Stimulated activated CD4-positive, alpha-beta T cell treated with anti-CD3 and anti-CD28 coated beads, TNF-alpha, amount 100 ng/mL, for 24 hours (primary cell): ENCODE results near the gene ZDHHC7.
A peak's percentile ranks its signal among the peaks of the same experiment; 100 is the strongest.

Experiments used
- DNase-seq, 3 experiments: peaks; one replicate each; pipeline ENCODE4 v3.0.0-alpha.2; 2020; ENCODE audit warnings: low read depth in 3 of 3

Gene ZDHHC7

GRCh38 chr16:84965428-84966415, 45.6 kb downstream of the ZDHHC7 start:
- no peak for DNase-seq

GRCh38 chr16:84964386-84965128, 46.8 kb downstream of the ZDHHC7 start:
- no peak for DNase-seq

- no peak for DNase-seq
Measured at GRCh38 chr16:84963066-84963465, 48.3 kb downstream of the ZDHHC7 start.

GRCh38 chr16:84960942-84961341, 50.4 kb downstream of the ZDHHC7 start:
- DNase-seq: no peak

- no peak for DNase-seq
Measured at GRCh38 chr16:84959784-84960417, 51.4 kb downstream of the ZDHHC7 start.

GRCh38 chr16:84959045-84959576, 52.2 kb downstream of the ZDHHC7 start:
- DNase-seq: no peak

GRCh38 chr16:84957792-84958191, 53.5 kb downstream of the ZDHHC7 start:
- no peak for DNase-seq

- DNase-seq: no peak
Measured at GRCh38 chr16:84957192-84957591, 54.1 kb downstream of the ZDHHC7 start.

GRCh38 chr16:84955427-84955826, 55.9 kb downstream of the ZDHHC7 start:
- no peak for DNase-seq

- DNase-seq: no peak
Measured at GRCh38 chr16:84953190-84953746, 58.1 kb downstream of the ZDHHC7 start.

- DNase-seq: peak; percentile 52 to 57 (median 53)
Measured at GRCh38 chr16:84952335-84953189, 58.8 kb downstream of the ZDHHC7 start.

- peak in 1 of 3 experiments; percentile 28 for DNase-seq
Measured at GRCh38 chr16:84950906-84951305, 60.4 kb downstream of the ZDHHC7 start.

GRCh38 chr16:84949772-84950436, 61.4 kb downstream of the ZDHHC7 start:
- DNase-seq: no peak

GRCh38 chr16:84948851-84949610, 62.3 kb downstream of the ZDHHC7 start:
- no peak for DNase-seq

GRCh38 chr16:84947996-84948850, 63.1 kb downstream of the ZDHHC7 start:
- DNase-seq: no peak

GRCh38 chr16:84947022-84947421, 64.3 kb downstream of the ZDHHC7 start:
- DNase-seq: no peak

- no peak for DNase-seq
Measured at GRCh38 chr16:84943620-84944019, 67.7 kb downstream of the ZDHHC7 start.

- DNase-seq: no peak
Measured at GRCh38 chr16:84942786-84943185, 68.5 kb downstream of the ZDHHC7 start.
